Measurements from ENCODE around the gene GARIN5A. TPM values are rescaled to one million over a fixed set of nuclear protein-coding genes. Genes with fewer than 3 reads are reported as not detected.

The GARIN5A gene
- total and polyA plus RNA-seq, 2 of the 8 experiments (the other 6 are each of a cell fraction or from before 2014, with no cell fraction given): 9.1 to 18.5 TPM

GRCh38 chr19:50459067-50459456, 17.6 kb downstream of the GARIN5A start:
- no peak overlapping the region for H4K5ac ChIP-seq (ENCODE audit: insufficient read length, low read depth, low read length)
- no peak for FAIRE-seq
- 81% methylated on average over 9 of the region's 32 CpGs; no CpG with 5 or more reads in 1 of the 2 experiments for WGBS, 2 experiments (ENCODE audit: extremely low coverage in 1 of 2, insufficient coverage in 1 of 2, insufficient read length in 1 of 2, insufficient replicate concordance in 2 of 2, low coverage in 1 of 2, low lambda C conversion rate in 2 of 2, missing lambda C conversion rate in 1 of 2)
- H3K9ac ChIP-seq (replicated peaks in 1 of 4; ENCODE audit: extremely low read depth in 1 of 4, low read depth in 3 of 4, low read length in 3 of 4): no peak overlapping the region
- H3K79me2 ChIP-seq (ENCODE audit: control insufficient read depth in 1 of 2, insufficient read depth in 2 of 2, low read length in 2 of 2): no peaks in the 10 kb centered on the region
- no peak overlapping the region for H2BK5ac ChIP-seq (ENCODE audit: low read depth, low read length)
- CTCF ChIA-PET (ENCODE audit: partially characterized antibody): interaction anchor here (1.0 to 1.2 kb wide), 2 partner anchors 11 to 22 kb away, joined by 3 read pairs; no protein-coding TSS in a partner anchor
- H4K8ac ChIP-seq (ENCODE audit: extremely low read depth, insufficient read depth, low read length): no peak overlapping the region
- no peak overlapping the region for H3K14ac ChIP-seq (ENCODE audit: insufficient read length)
- no peak overlapping the region for H2BK120ac ChIP-seq (replicated peaks; ENCODE audit: low read depth, low read length)
- no peak overlapping the region for H3K56ac ChIP-seq (replicated peaks; ENCODE audit: insufficient read length, low read depth, low read length)
- no peak overlapping the region for H2BK20ac ChIP-seq (ENCODE audit: low read length)
- H4K91ac ChIP-seq (replicated peaks; ENCODE audit: insufficient read length, low read length): no peak overlapping the region
- no peaks in the 10 kb centered on the region for H3K9me3 ChIP-seq (ENCODE audit: insufficient read depth in 2 of 2, low read depth in 1 of 2, low read length in 1 of 2)
- no peak overlapping the region for H3K4me2 ChIP-seq (ENCODE audit: insufficient read depth in 1 of 2, low read depth in 2 of 2, low read length in 2 of 2)
- H3K27ac ChIP-seq (ENCODE audit: low read depth, low read length): no peak overlapping the region
- no peak overlapping the region for H2AFZ ChIP-seq (ENCODE audit: low read length)
- H3K4me3 ChIP-seq (ENCODE audit: extremely low read depth in 1 of 4, insufficient read depth in 2 of 4, low read depth in 3 of 4, low read length in 4 of 4): no peak overlapping the region
- no peaks in the 10 kb centered on the region for H3K79me1 ChIP-seq (ENCODE audit: low read depth, low read length)
- no peak overlapping the region for H2AK5ac ChIP-seq (ENCODE audit: low read depth, low read length)
- DNase-seq (ENCODE audit: low read depth in 1 of 2, low spot score in 2 of 2): no peak
- POLR2A ChIA-PET (ENCODE audit: partially characterized antibody): interaction anchor here (0.7 to 1.3 kb wide), 3 partner anchors 41 to 310 kb away, joined by 3 read pairs; partner anchors contain the start of gene SPIB
- H3K4me1 ChIP-seq (replicated peaks in 1 of 4; ENCODE audit: control insufficient read depth in 3 of 4, insufficient read depth in 4 of 4, low read length in 3 of 4): peaks cover 0 to 3% (median 0%) of the 10 kb centered on the region in 4 experiments; a peak in 2 of 7 replicates
- no peak overlapping the region for H3K23ac ChIP-seq (ENCODE audit: insufficient read length)
- H3K18ac ChIP-seq (ENCODE audit: extremely low read depth, low read length): no peak overlapping the region
- no peak overlapping the region for H2BK15ac ChIP-seq (ENCODE audit: low read length)
- H4K20me1 ChIP-seq (replicated peaks in 1 of 2; ENCODE audit: control insufficient read depth in 1 of 2, insufficient read depth in 2 of 2, low read length in 2 of 2): peaks cover 0 to 3% of the 10 kb centered on the region in 2 experiments
- H3K23me2 ChIP-seq (ENCODE audit: low read depth, low read length): peaks cover 7% of the 10 kb centered on the region; the same call in 1 of the 2 replicates
- no peaks in the 10 kb centered on the region for H3K36me3 ChIP-seq (ENCODE audit: control insufficient read depth in 2 of 4, insufficient read depth in 4 of 4, low read length in 3 of 4)
- H3K4ac ChIP-seq (replicated peaks; ENCODE audit: insufficient read length, low read depth, low read length): no peak overlapping the region
- H2BK12ac ChIP-seq (ENCODE audit: low read depth, low read length): no peak overlapping the region
- H3K27me3 ChIP-seq (replicated peaks in 1 of 4; ENCODE audit: control insufficient read depth in 3 of 4, extremely low read depth in 1 of 4, insufficient read depth in 3 of 4, low read length in 3 of 4): no peaks in the 10 kb centered on the region; a peak in 1 of 7 replicates
- TF ChIP-seq HDAC6 (IDR thresholded peaks at IDR 0.05; ENCODE audit: low read depth, low read length): no peak
- no peak for TF ChIP-seq BCL11A (IDR thresholded peaks at IDR 0.05; ENCODE audit: low read depth in 2 of 2, low read length in 2 of 2)
- no peak for TF ChIP-seq JUND (IDR thresholded peaks at IDR 0.05; ENCODE audit: low read length)
- TF ChIP-seq FOSL1 (IDR thresholded peaks at IDR 0.05; ENCODE audit: insufficient read depth, low read depth, low read length): no peak
